ENCODE results near the gene PEAK1. TPM values are rescaled to one million over a fixed set of nuclear protein-coding genes. Genes with fewer than 3 reads are reported as not detected.
A peak's percentile ranks its signal among the peaks of the same experiment; 100 is the strongest.
"Not testable (repeated sequence)": the region's sequence is repeated elsewhere in the genome, so short reads cannot be mapped to it uniquely, and the experiment has no call there.

The PEAK1 gene
- total RNA-seq, 1 donor from 2014 or later, result 10.5 TPM

DNA sequence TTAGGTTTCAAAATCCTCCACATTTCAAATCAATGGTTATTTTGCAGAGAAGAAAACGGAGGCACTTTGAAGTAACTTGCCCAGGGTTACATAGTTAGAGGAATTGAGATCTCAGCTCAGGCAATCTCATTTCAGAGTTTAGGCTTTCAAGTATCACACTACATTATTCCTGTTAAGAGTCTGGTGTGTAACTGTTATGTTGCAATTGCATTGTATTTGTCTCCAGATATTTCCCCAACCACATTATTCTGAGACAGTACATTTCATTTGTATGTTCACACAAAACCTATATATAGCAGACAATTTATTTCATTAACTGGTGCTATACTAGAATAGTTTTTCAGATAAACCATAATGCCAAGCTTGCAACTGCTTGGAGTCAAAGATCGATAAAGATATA lies 194.8 kb downstream of the PEAK1 start:
- no peak for ATAC-seq

DNA sequence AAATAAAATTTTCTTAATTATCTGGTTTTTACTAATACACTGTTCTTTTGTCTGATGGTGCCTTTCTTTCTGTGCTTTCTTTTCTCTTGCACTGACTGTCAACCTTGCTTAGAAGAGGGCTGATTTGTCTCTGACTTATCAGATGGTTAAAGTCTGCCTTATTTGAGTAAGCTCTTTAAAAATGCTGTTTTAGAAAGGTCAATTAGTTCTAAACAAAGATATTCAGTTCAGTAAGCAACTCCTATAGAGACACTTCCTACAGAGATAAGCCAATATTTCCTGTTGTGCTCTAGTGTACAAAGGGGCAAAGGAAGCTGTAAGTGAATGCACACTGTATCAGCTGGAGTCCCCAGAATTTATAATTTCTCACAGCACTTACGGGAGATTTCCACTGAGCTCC lies 195.6 kb downstream of the PEAK1 start:
- no peak for ATAC-seq

DNA sequence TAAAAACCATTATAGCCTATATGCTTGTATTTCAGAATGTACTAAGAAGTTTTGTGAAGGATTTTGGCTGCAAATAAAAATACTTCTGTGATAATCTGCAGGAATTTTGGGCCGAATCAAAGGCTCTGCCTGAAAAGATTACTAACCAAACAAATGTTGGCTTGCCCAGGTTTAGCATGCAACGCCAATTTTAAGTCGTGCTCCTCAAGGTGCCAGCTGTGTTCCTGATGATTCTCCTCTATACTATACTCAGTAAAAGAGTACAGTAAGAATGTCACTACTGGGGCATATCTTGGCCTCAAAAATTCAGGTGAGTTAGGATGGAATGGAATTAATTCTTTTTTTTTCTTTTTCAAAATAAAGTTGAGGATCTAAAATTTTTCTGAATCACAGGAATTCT lies 198.2 kb downstream of the PEAK1 start:
- no peak for ATAC-seq

- ATAC-seq, result no peak
These were observed 198.7 kb downstream of the PEAK1 start for GRCh38 chr15:77221174-77221573.

DNA sequence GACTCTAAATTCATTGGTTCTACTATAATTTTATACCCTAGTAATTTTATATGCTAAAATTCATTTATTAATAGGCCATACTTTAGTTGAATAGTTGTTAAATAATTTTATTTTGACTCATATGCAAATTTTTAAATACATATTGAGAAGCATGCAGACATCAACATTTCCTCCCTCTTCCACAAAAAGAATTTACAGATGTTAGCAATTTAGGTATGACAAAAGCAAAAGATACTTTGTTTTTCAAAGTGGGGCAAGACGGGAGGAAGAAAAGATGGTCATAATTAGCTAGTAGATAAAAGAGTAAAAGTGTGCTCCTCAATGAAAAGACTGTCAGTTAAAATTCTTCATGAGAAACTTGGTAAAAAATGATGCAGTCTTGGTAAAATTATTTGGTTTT lies 200.1 kb downstream of the PEAK1 start:
- ATAC-seq, result no peak

DNA sequence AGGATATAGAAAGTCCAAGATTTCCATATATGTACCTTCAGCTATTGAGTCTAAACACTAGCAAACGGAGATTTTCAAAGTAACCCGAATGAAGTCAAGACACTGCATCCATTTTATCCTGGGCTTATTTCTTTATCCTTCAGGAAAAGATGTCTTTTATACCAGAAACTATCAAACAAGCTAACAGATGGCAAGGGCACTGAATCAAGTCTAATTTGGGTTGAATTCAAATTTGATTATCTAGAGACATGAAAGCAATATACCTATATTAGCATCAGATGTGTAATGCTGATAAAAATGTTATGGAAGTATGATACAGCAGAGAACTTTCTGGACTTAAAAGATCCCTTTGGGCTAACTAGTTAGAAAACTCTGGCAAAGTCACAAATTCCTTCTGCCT lies 210.7 kb downstream of the PEAK1 start:
- no peak for ATAC-seq

DNA sequence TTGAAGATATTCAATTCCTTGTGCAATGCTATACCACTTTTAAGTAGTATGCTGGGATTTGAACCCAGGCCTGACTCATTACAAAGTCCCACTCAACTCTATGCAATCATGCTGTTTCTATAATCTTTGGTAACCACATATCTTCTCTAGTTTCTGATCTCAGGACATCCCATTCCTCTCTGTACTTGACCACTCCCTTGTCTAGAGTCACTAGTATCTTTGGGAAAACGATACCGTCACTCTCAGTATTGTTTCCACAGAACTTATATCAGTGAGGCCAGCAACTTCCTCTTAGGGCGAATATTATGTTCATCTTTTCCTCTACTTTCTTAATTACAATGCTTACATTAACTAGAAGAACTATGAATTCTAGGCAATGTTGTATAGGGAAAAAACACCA lies 211.7 kb downstream of the PEAK1 start:
- no peak for ATAC-seq

- no peak for ATAC-seq
These were observed 218.2 kb downstream of the PEAK1 start for GRCh38 chr15:77201665-77202064.

DNA sequence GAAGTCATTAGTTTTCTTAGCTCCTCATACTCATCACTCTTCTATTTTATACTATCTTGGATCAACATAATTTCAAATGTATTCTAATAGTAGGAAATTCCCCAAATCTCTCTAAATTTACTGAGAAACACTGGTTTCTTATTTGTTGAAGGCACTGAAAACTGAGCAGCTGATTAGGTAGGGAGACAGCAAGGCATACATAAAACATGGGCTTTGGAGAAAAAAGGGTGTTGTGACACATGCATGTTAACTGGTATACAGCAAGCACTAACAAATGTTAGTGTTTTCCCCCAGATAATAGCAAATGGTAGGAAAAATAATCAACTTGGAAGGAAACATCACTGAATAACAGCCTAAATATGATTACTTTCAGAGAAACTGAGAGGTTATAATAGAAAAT lies 223.5 kb downstream of the PEAK1 start:
- ATAC-seq, result no peak

GRCh38 chr15:77195586-77195985 lies 224.3 kb downstream of the PEAK1 start:
- no peak for ATAC-seq

GRCh38 chr15:77192451-77192850 lies 227.5 kb downstream of the PEAK1 start:
- no peak for ATAC-seq

GRCh38 chr15:77191230-77191834 lies 228.6 kb downstream of the PEAK1 start:
- no peak for ATAC-seq

GRCh38 chr15:77187751-77188464 lies 232.0 kb downstream of the PEAK1 start:
- peak; percentile 86 for ATAC-seq

GRCh38 chr15:77186594-77187011 lies 233.3 kb downstream of the PEAK1 start:
- ATAC-seq, result no peak

DNA sequence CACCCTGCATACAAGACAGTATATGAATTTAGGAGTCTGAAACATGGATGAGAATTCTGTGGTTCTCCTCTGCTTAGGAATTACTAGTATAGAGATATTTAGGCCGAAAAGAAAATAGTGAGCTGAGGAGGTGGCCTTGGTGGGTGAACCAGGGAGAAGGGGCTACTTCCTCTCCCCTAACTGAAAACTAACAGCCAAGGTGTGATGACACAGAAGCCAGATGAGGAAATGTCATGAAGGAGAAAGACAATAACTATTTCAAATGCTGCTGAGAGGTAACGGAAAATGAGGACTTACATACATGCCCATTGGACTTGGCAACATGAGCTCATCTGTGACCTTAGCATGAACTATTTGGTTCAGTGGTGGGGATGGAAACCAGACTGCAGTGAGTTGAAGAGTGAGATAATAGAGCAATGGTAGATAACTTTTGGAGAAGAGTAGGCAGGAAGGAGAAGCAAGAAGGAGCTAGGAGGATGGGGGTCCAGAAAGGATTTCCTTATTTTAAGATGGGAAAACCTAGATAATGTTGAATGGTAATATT lies 234.6 kb downstream of the PEAK1 start:
- no peak for ATAC-seq

DNA sequence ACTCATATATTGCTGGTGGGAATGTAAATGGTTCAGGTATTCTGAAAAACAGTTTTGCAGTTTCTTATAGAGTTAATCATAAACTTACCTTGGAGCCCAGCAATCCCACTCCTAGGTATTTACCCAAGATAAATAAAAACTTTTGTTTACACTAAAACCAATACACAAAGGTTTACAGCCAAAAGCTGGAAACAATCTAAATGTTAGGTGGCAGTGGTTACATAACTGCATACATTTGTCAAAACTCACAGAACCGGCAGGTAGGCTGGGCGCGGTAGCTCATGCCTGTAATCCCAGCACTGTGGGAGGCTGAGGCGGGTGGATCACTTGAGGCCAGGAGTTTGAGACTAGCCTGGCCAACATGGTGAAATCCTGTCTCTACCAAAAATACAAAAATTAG lies 235.6 kb downstream of the PEAK1 start:
- not testable (repeated sequence) for ATAC-seq

DNA sequence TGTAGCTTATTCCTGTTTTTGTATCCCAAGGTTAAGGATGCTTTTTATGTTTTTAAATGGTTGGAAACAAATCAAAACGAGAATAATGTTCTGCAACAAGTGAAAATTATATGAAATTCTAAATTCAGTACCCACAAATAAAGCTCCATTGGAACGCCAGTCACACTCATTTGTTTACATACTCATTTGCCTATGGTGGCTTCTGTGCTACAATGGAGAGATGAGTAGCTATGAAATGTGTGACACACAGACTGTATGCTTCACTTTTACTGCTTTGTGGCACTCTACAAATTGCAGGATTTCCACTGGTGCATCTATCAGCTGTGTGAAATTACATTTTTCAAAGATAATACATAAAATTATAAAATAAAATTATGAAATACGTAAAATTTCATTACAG lies 236.8 kb downstream of the PEAK1 start:
- ATAC-seq, result no peak

DNA sequence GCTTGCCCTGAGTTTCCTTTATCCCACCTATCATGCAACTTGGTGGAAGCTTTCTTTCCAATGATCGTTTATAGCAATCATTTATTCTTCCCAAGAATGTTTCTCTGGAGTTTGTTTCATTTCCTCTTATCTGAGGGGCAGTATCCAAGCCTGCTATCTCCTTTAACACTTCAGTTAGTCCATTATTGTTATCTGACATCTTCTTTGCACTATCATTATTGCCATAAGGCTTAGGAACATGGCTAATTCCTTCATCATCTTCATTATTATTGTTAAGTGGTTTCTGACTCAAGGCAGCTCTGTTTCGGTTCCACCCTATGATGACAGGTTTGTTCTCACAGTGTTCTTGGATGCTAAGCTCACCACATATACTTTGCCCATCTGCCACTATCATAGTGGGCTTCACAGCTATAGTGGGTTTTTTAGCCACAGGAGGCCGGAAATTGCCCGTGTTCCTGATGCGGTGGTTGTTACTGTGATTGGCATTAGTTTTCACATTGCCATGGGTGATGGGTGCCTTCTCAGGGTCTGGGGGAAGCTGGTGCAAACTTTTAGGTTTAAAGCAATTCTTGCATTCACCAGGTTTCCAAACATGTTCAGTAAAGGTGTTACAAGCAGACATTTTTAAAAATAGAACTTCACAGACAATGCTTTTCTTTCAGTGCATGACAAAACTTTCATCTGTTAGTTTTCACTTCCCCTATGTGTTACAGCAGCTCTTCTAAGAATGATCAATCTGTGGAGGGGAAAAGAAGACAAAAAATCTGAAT lies 238.4 kb downstream of the PEAK1 start:
- ATAC-seq, result peak; percentile 36

DNA sequence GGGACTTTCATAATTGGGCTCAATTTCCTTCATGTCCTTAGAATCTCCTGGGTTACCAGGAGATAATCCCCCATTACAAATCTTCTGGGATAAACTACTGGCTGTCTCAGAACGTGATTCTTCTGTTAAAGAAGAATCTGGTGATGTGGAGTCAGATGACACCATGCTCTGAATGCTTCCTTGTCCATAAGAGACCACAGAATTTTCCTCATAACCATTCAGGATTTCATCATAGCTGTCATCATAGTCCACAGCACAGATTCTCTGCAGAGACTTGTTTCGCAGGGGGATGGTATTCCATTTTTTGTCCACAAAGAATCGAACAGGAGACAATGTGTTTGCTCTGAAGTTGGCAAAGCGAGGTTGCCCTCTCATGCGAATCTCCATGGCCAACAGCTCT lies 239.1 kb downstream of the PEAK1 start:
- ATAC-seq, result no peak

- no peak for ATAC-seq
These were observed 239.6 kb downstream of the PEAK1 start for GRCh38 chr15:77180270-77180669.

- ATAC-seq, result no peak
These were observed 240.3 kb downstream of the PEAK1 start for GRCh38 chr15:77179541-77179998.

DNA sequence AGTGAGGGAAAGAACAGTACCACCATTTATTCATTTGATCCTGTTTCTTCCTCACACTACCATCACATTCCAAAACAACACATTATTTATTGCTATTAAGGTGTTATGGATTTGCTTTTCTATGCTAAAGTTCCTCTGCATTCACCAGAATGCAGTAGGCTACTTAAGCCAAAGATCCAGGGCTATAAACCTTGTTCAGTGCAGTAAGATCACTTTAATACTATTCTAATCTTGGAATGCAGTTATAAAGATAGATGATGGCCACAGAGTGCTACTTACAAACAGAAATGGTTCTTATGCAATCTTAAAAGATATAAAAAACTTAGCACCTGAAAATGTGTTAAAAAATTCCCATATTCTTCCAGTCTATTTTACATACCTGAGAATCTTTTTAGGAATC lies 241.5 kb downstream of the PEAK1 start:
- no peak for ATAC-seq

DNA sequence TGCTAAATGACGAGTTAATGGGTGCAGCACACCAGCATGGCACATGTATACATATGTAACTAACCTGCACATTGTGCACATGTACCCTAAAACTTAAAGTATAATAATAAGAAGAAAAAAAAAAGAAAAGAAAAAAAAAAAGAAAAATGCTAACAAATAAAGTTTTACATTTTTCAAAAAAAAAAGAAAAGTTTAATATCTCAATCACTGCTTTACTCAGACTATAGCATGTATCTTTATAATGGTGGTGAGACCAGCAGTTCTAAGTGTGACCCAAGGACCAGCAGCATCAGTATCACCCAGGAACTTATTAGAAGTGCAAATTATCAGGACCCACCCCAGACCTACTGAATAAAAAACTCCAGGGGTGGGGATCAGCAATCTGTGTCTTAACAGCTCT lies 243.8 kb downstream of the PEAK1 start:
- not testable (repeated sequence) for ATAC-seq
